Upper lobe of right lung (tissue), 1 donor: ENCODE results near the gene SQSTM1. TPM values are rescaled to one million over a fixed set of nuclear protein-coding genes. Genes with fewer than 3 reads are reported as not detected.

Source experiments
- ATAC-seq: fragments of 200-7000 bp; cut with Tn5 transposase; one replicate; pipeline ENCODE4 v1.9.1; 2020; ENCODE audit warnings: mild to moderate bottlenecking, moderate library complexity
- DNase-seq: peaks from one replicate; pipeline ENCODE4 v3.0.0-alpha.2; 2020
- H3K27ac ChIP-seq: fragments of 200-600 bp; one replicate; pipeline ENCODE4 v1.8.0; 2022
- H3K27me3 ChIP-seq: fragments of 200-600 bp; one replicate; pipeline ENCODE4 v1.8.0; 2022; ENCODE audit warnings: mild to moderate bottlenecking
- H3K36me3 ChIP-seq: fragments of 200-600 bp; one replicate; pipeline ENCODE4 v1.8.0; 2022
- H3K4me1 ChIP-seq: fragments of 200-600 bp; one replicate; pipeline ENCODE4 v1.8.0; 2022
- H3K4me3 ChIP-seq: fragments of 200-600 bp; one replicate; pipeline ENCODE4 v1.8.0; 2022; ENCODE audit warnings: mild to moderate bottlenecking
- H3K9me3 ChIP-seq: fragments of 200-600 bp; one replicate; pipeline ENCODE4 v1.8.0; 2022
- intact Hi-C: fragments of 100-400 bp; cut with DNase I; formaldehyde crosslinking; loops from one replicate; pipeline ENCODE4 v1.11.0; 2022
- long read RNA-seq: library from polyadenylated mRNA; unstranded; transcript quantifications from one replicate; pipeline ENCODE4 v2.0.0, GENCODE V29; 2021
- total RNA-seq: library from RNA; stranded (reverse); fragmentation: NEBNext Ultra II Directional; extraction: Animal tissue kit (Norgen Biotek cat#: 25700); gene quantifications from one replicate; pipeline ENCODE4 v1.2.1, GENCODE V29; 2021
- TF ChIP-seq, protein P1 (sequence below): fragments of 200-600 bp; IDR thresholded peaks from one replicate; pipeline ENCODE4 v1.8.0; 2022; ENCODE audit warnings: antibody characterized with exemption
- donor health status: DM: no; HTN: yes; CAD: no; lungs with severe emphysema.

The SQSTM1 gene
- total RNA-seq = 501 TPM
- long read RNA-seq, transcript SQSTM1-202 (8 exons, 2,986 nt) = major isoform, 457 of 702 reads
- long read RNA-seq, transcript SQSTM1-201 (7 exons, 2,253 nt) = minor isoform, 22 of 702 reads
- long read RNA-seq, partial matches to known transcripts = 59 of 702 reads
- long read RNA-seq, other reads (novel, unspliced or antisense) = 162 of 702 reads

GRCh38 chr5:179820483-179821297 is at the start of gene SQSTM1:
TSS of gene SQSTM1 (plus strand) at chr5:179820905. CDS start at chr5:179820937, 32 bp downstream.
- ATAC-seq (peak; percentile 77), DNase-seq (peak; percentile 93)
- intact Hi-C loops = no loop called here
- H3K36me3 ChIP-seq = peaks cover 39% of the 10 kb centered on the region
- H3K4me3 ChIP-seq = peak within 1 kb of the TSS; percentile 100
- H3K4me1 ChIP-seq = peaks cover 62% of the 10 kb centered on the region
- no peaks in the 10 kb centered on the region for H3K27me3 ChIP-seq
- H3K27ac ChIP-seq = peak within 1 kb of the TSS; percentile 97
- H3K9me3 ChIP-seq = no peaks in the 10 kb centered on the region
- TF ChIP-seq, protein P1, sequence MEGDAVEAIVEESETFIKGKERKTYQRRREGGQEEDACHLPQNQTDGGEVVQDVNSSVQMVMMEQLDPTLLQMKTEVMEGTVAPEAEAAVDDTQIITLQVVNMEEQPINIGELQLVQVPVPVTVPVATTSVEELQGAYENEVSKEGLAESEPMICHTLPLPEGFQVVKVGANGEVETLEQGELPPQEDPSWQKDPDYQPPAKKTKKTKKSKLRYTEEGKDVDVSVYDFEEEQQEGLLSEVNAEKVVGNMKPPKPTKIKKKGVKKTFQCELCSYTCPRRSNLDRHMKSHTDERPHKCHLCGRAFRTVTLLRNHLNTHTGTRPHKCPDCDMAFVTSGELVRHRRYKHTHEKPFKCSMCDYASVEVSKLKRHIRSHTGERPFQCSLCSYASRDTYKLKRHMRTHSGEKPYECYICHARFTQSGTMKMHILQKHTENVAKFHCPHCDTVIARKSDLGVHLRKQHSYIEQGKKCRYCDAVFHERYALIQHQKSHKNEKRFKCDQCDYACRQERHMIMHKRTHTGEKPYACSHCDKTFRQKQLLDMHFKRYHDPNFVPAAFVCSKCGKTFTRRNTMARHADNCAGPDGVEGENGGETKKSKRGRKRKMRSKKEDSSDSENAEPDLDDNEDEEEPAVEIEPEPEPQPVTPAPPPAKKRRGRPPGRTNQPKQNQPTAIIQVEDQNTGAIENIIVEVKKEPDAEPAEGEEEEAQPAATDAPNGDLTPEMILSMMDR = no peak

- Histone ChIP-seq H3K27ac (no peak overlapping the region), H3K27me3 (no peaks in the 10 kb centered on the region), H3K9me3 (no peaks in the 10 kb centered on the region), H3K4me3 (no peak overlapping the region), H3K4me1 (peaks cover 6% of the 10 kb centered on the region), H3K36me3 (peaks cover 98% of the 10 kb centered on the region)
- ATAC-seq (no peak), DNase-seq (no peak)
- intact Hi-C loops = no loop called here
- TF ChIP-seq, protein P1 = no peak
Measured at GRCh38 chr5:179771311-179771895, 49.3 kb upstream of the SQSTM1 start.

DNA sequence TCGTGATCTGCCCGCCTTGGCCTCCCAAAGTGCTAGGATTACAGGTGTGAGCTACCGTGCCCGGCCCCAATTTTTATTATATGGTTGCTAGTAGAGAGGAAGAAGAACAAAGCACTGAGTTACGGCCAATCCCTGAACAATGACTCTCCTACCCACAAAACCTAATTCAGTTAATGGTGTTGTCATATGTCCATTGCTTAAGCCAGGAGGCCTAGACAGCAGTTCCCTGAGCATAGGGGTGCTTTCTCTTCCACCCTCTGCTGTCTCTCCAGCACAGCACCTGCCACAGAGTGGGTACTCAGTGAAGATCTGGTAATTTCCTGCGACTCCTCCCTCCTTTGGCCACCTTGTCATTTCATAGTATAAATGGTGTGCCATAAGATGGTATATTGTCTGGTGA is 48.4 kb upstream of the SQSTM1 start:
- no peaks in the 10 kb centered on the region for H3K9me3 ChIP-seq
- H3K36me3 ChIP-seq = peaks cover 97% of the 10 kb centered on the region
- H3K27me3 ChIP-seq = no peaks in the 10 kb centered on the region
- no peak overlapping the region for H3K4me3 ChIP-seq
- intact Hi-C loops = no loop called here
- ATAC-seq (peak; percentile 16), DNase-seq (no peak)
- no peak overlapping the region for H3K27ac ChIP-seq
- no peaks in the 10 kb centered on the region for H3K4me1 ChIP-seq
- TF ChIP-seq, protein P1 = no peak

- ATAC-seq = no peak
- DNase-seq = no peak
- TF ChIP-seq, protein P1 = no peak
- intact Hi-C loops = no loop called here
- H3K4me3 ChIP-seq = no peak overlapping the region
- no peaks in the 10 kb centered on the region for H3K9me3 ChIP-seq
- H3K27me3 ChIP-seq = no peaks in the 10 kb centered on the region
- H3K36me3 ChIP-seq = peaks cover 95% of the 10 kb centered on the region
- H3K27ac ChIP-seq = no peak overlapping the region
- H3K4me1 ChIP-seq = no peaks in the 10 kb centered on the region
Measured at GRCh38 chr5:179773686-179774040, 47.0 kb upstream of the SQSTM1 start.

GRCh38 chr5:179774442-179774841 is 46.3 kb upstream of the SQSTM1 start:
- intact Hi-C loops = no loop called here
- ATAC-seq = peak; percentile 13
- no peak for DNase-seq
- Histone ChIP-seq H3K27ac (no peak overlapping the region), H3K36me3 (peaks cover 87% of the 10 kb centered on the region), H3K4me3 (no peak overlapping the region), H3K27me3 (no peaks in the 10 kb centered on the region), H3K4me1 (no peaks in the 10 kb centered on the region), H3K9me3 (no peaks in the 10 kb centered on the region)
- TF ChIP-seq, protein P1 = no peak
